ENCODE results near the gene ARMC7. TPM values are rescaled to one million over a fixed set of nuclear protein-coding genes. Genes with fewer than 3 reads are reported as not detected.

ARMC7 gene
- total RNA-seq, 1 experiment from 2014 or later: 26.0 TPM

- TF ChIP-seq, protein P1, sequence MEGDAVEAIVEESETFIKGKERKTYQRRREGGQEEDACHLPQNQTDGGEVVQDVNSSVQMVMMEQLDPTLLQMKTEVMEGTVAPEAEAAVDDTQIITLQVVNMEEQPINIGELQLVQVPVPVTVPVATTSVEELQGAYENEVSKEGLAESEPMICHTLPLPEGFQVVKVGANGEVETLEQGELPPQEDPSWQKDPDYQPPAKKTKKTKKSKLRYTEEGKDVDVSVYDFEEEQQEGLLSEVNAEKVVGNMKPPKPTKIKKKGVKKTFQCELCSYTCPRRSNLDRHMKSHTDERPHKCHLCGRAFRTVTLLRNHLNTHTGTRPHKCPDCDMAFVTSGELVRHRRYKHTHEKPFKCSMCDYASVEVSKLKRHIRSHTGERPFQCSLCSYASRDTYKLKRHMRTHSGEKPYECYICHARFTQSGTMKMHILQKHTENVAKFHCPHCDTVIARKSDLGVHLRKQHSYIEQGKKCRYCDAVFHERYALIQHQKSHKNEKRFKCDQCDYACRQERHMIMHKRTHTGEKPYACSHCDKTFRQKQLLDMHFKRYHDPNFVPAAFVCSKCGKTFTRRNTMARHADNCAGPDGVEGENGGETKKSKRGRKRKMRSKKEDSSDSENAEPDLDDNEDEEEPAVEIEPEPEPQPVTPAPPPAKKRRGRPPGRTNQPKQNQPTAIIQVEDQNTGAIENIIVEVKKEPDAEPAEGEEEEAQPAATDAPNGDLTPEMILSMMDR (IDR thresholded peaks at IDR 0.05; ENCODE audit: insufficient read depth in 1 of 2, low read depth in 1 of 2, low read length in 1 of 2, severe bottlenecking in 1 of 2, unreplicated experiment in 1 of 2): no peak
- Histone ChIP-seq H3K27me3 (replicated peaks; ENCODE audit: control insufficient read depth, insufficient read depth, low read length) (no peaks in the 10 kb centered on the region), H3K4me3 (ENCODE audit: low read depth, low read length) (no peak overlapping the region), H3K4me1 (no peaks in the 10 kb centered on the region), H3K36me3 (ENCODE audit: control insufficient read depth, insufficient read depth, low read length) (no peaks in the 10 kb centered on the region), H3K9me3 (no peaks in the 10 kb centered on the region)
- Mint-ChIP-seq H3K36me3 (ENCODE audit: insufficient read depth, unreplicated experiment) (peaks cover 34% of the 10 kb centered on the region), H3K4me1 (ENCODE audit: low read depth, unreplicated experiment) (peaks cover 13% of the 10 kb centered on the region), H3K27me3 (ENCODE audit: insufficient read depth, unreplicated experiment) (no peaks in the 10 kb centered on the region), H3K4me3 (ENCODE audit: unreplicated experiment) (peak overlapping the region; percentile 86), H3K9me3 (ENCODE audit: unreplicated experiment) (no peaks in the 10 kb centered on the region), H3K27ac (ENCODE audit: unreplicated experiment) (peak overlapping the region; percentile 4)
- DNase-seq: no peak
- ChIA-PET CTCF (interaction anchor here (0.5 to 0.7 kb wide), 2 partner anchors 37 to 41 kb away, joined by 3 to 4 read pairs; no protein-coding TSS in a partner anchor), POLR2A (no interaction called here)
- intact Hi-C loops (cut with micrococcal nuclease; ENCODE audit: unreplicated experiment): loop anchor here (2.0 to 5.0 kb wide), 2 partner anchors 15 to 41 kb away; no protein-coding TSS in a partner anchor
- BruUV-seq (replicated peaks): no TSS peak
Measured at GRCh38 chr17:75108193-75108592, 1.6 kb upstream of the ARMC7 start.

DNA sequence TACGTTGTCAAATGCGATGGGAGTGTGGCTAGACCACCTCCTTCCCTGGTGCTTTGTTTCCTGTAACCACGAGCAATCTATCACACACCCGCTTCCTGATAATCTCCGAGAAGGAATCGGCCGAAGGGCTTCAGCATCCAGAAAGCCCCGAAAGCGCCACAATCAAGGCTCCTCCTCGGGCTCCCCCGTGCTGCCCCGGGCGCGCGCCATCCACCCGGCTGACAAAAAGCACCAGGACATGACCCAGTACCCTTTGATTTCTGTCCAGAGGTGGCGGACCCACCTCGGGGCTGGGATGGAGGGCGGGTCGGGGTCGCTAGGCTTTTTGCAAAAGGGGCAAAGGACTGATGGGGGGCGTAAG is 743 bp upstream of the ARMC7 start:
- H3K9me3 ChIP-seq: no peaks in the 10 kb centered on the region
- H3K4me3 ChIP-seq (ENCODE audit: low read depth, low read length): peak overlapping the region; percentile 66
- Mint-ChIP-seq H3K4me3 (ENCODE audit: unreplicated experiment) (peak overlapping the region; percentile 86), H3K27ac (ENCODE audit: unreplicated experiment) (no peak overlapping the region), H3K4me1 (ENCODE audit: low read depth, unreplicated experiment) (peaks cover 14% of the 10 kb centered on the region), H3K9me3 (ENCODE audit: unreplicated experiment) (no peaks in the 10 kb centered on the region), H3K36me3 (ENCODE audit: insufficient read depth, unreplicated experiment) (peaks cover 42% of the 10 kb centered on the region), H3K27me3 (ENCODE audit: insufficient read depth, unreplicated experiment) (no peaks in the 10 kb centered on the region)
- POLR2A ChIA-PET: interaction anchor here (0.6 to 1.3 kb wide), 10 partner anchors 10 to 1030 kb away, joined by 3 to 9 read pairs (median 4); partner anchors contain the start of gene SLC16A5
- intact Hi-C loops (cut with micrococcal nuclease; ENCODE audit: unreplicated experiment): loop anchor here (2.0 to 5.0 kb wide), 2 partner anchors 16 to 42 kb away; no protein-coding TSS in a partner anchor
- CTCF ChIA-PET: interaction anchor here (0.6 to 2.2 kb wide), 4 partner anchors 33 to 131 kb away, joined by 3 to 17 read pairs (median 4); no protein-coding TSS in a partner anchor
- no peaks in the 10 kb centered on the region for H3K27me3 ChIP-seq (replicated peaks; ENCODE audit: control insufficient read depth, insufficient read depth, low read length)
- no peaks in the 10 kb centered on the region for H3K36me3 ChIP-seq (ENCODE audit: control insufficient read depth, insufficient read depth, low read length)
- BruUV-seq (replicated peaks): no TSS peak
- TF ChIP-seq, protein P1 (IDR thresholded peaks at IDR 0.05; ENCODE audit: insufficient read depth in 1 of 2, low read depth in 1 of 2, low read length in 1 of 2, severe bottlenecking in 1 of 2, unreplicated experiment in 1 of 2): no peak
- peaks cover 5% of the 10 kb centered on the region for H3K4me1 ChIP-seq
- DNase-seq: no peak

GRCh38 chr17:75110234-75110937 is 617 bp downstream of the ARMC7 start:
- POLR2A ChIA-PET: interaction anchor here (0.6 to 1.3 kb wide), 9 partner anchors 9 to 587 kb away, joined by 3 to 9 read pairs (median 5); partner anchors contain the start of gene SLC16A5
- Histone ChIP-seq H3K27me3 (replicated peaks; ENCODE audit: control insufficient read depth, insufficient read depth, low read length) (no peaks in the 10 kb centered on the region), H3K4me3 (ENCODE audit: low read depth, low read length) (peak overlapping the region; percentile 66), H3K4me1 (peaks cover 8% of the 10 kb centered on the region), H3K9me3 (no peaks in the 10 kb centered on the region), H3K36me3 (ENCODE audit: control insufficient read depth, insufficient read depth, low read length) (no peaks in the 10 kb centered on the region)
- CTCF ChIA-PET: interaction anchor here (0.6 to 2.2 kb wide), 9 partner anchors 21 to 312 kb away, joined by 3 to 17 read pairs (median 4); partner anchors contain the start of gene NT5C
- peaks cover 48% of the 10 kb centered on the region for H3K36me3 Mint-ChIP-seq (ENCODE audit: insufficient read depth, unreplicated experiment)
- no peaks in the 10 kb centered on the region for H3K9me3 Mint-ChIP-seq (ENCODE audit: unreplicated experiment)
- intact Hi-C loops (cut with micrococcal nuclease; ENCODE audit: unreplicated experiment): no loop called here
- no peak overlapping the region for H3K27ac Mint-ChIP-seq (ENCODE audit: unreplicated experiment)
- no TSS peak for BruUV-seq (replicated peaks)
- TF ChIP-seq, protein P1 (IDR thresholded peaks at IDR 0.05; ENCODE audit: insufficient read depth in 1 of 2, low read depth in 1 of 2, low read length in 1 of 2, severe bottlenecking in 1 of 2, unreplicated experiment in 1 of 2): no peak
- peak in 1 of 2 experiments; percentile 49 for DNase-seq
- H3K4me3 Mint-ChIP-seq (ENCODE audit: unreplicated experiment): peak overlapping the region; percentile 86
- peaks cover 22% of the 10 kb centered on the region for H3K4me1 Mint-ChIP-seq (ENCODE audit: low read depth, unreplicated experiment)
- no peaks in the 10 kb centered on the region for H3K27me3 Mint-ChIP-seq (ENCODE audit: insufficient read depth, unreplicated experiment)
